GM19463 (cell line): ENCODE data around the gene MPZL2.

ENCODE experiments used
- ATAC-seq: cut with Tn5 transposase; IDR thresholded peaks from one replicate; pipeline ENCODE4 v1.9.1; 2021; ENCODE audit warnings: mild to moderate bottlenecking, moderate library complexity; ENCODE audit not compliant: unreplicated experiment

The MPZL2 gene

GRCh38 chr11:118223570-118223969 lies 40.5 kb downstream of the MPZL2 start:
- ATAC-seq, result no peak

- no peak for ATAC-seq
Observed at GRCh38 chr11:118222437-118222836, 41.7 kb downstream of the MPZL2 start.

- no peak for ATAC-seq
Observed at GRCh38 chr11:118221419-118221818, 42.7 kb downstream of the MPZL2 start.

- no peak for ATAC-seq
Observed at GRCh38 chr11:118219732-118220131, 44.4 kb downstream of the MPZL2 start.

GRCh38 chr11:118219244-118219643 lies 44.9 kb downstream of the MPZL2 start:
- no peak for ATAC-seq

GRCh38 chr11:118217575-118217974 lies 46.5 kb downstream of the MPZL2 start:
- peak; percentile 38 for ATAC-seq

GRCh38 chr11:118216621-118217481 lies 47.2 kb downstream of the MPZL2 start:
- peak; percentile 55 for ATAC-seq

GRCh38 chr11:118215765-118216164 lies 48.3 kb downstream of the MPZL2 start:
- ATAC-seq, result no peak

GRCh38 chr11:118215262-118215661 lies 48.8 kb downstream of the MPZL2 start:
- ATAC-seq, result no peak

GRCh38 chr11:118214210-118214914 lies 49.7 kb downstream of the MPZL2 start:
- ATAC-seq, result no peak

GRCh38 chr11:118213781-118214180 lies 50.3 kb downstream of the MPZL2 start:
- ATAC-seq, result no peak

- ATAC-seq, result no peak
Observed at GRCh38 chr11:118213201-118213600, 50.9 kb downstream of the MPZL2 start.

- no peak for ATAC-seq
Observed at GRCh38 chr11:118212781-118213191, 51.3 kb downstream of the MPZL2 start.

- no peak for ATAC-seq
Observed at GRCh38 chr11:118212131-118212725, 51.9 kb downstream of the MPZL2 start.

- no peak for ATAC-seq
Observed at GRCh38 chr11:118211006-118211405, 53.1 kb downstream of the MPZL2 start.

GRCh38 chr11:118210323-118210722 lies 53.8 kb downstream of the MPZL2 start:
- ATAC-seq, result no peak

GRCh38 chr11:118209033-118209432 lies 55.1 kb downstream of the MPZL2 start:
- ATAC-seq, result no peak

GRCh38 chr11:118207079-118207478 lies 57.0 kb downstream of the MPZL2 start:
- ATAC-seq, result no peak

- no peak for ATAC-seq
Observed at GRCh38 chr11:118206391-118207031, 57.6 kb downstream of the MPZL2 start.

- ATAC-seq, result no peak
Observed at GRCh38 chr11:118205606-118206378, 58.3 kb downstream of the MPZL2 start.
